Ishikawa (cell line): ENCODE results near the gene ZMYND10.

Source experiments
- FOXM1 ChIP-seq: IDR thresholded peaks from 2 replicates; pipeline ENCODE4 v1.6.1; 2012; ENCODE audit warnings: low read depth, borderline replicate concordance
- RAD21 ChIP-seq: IDR thresholded peaks from 2 replicates; pipeline ENCODE4 v1.6.1; 2012; ENCODE audit warnings: low read depth
- TAF1 ChIP-seq: IDR thresholded peaks from 2 replicates; pipeline ENCODE4 v1.6.1; 2012; ENCODE audit warnings: low read depth, mild to moderate bottlenecking
- YY1 ChIP-seq: IDR thresholded peaks from 2 replicates; pipeline ENCODE4 v1.6.1; 2012; ENCODE audit warnings: low read depth

- peak; percentile 53 for TF ChIP-seq YY1
- TF ChIP-seq FOXM1, result no peak
- TF ChIP-seq RAD21, result no peak; the same call in 1 of the 2 replicates
- TF ChIP-seq TAF1, result no peak
Observed at GRCh38 chr3:50321336-50322114, 24.0 kb downstream of the ZMYND10 start.
